Activated T-cell treated with anti-CD3 and anti-CD28 coated beads, Interleukin-2, amount 50 U/mL, for 48 hours (primary cell): ENCODE data around the gene HIGD1B.
A peak's percentile ranks its signal among the peaks of the same experiment; 100 is the strongest.
"Not testable (repeated sequence)": the region's sequence is repeated elsewhere in the genome, so short reads cannot be mapped to it uniquely, and the experiment has no call there.

Experiments
- DNase-seq, 2 experiments: peaks; one replicate each; pipeline ENCODE4 v3.0.0-alpha.2; 2020

Gene HIGD1B

DNA sequence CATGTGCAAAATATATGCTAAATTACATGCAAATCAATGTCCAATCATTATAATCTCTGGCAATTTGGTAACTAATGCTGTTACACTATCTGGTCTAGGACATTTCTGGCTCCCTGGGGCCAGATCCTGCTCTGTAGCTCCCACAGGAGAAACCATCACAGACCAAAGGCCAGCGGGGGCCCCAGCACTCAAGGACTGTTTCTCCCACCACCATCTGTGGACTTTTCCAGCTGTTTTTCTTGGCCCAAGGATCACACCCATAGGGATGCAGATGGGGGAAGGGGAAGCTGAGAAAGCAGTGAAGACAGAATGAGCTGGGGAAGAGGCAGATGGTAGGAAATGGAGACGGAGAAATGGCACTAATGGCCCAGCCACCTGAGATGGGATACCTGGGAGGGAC is at the start of gene HIGD1B:
Gene HIGD1B (plus strand): TSS at position 298 of the 400 bp plus-strand sequence. CDS start 270 bp downstream, outside the sequence.
- no peak for DNase-seq

DNA sequence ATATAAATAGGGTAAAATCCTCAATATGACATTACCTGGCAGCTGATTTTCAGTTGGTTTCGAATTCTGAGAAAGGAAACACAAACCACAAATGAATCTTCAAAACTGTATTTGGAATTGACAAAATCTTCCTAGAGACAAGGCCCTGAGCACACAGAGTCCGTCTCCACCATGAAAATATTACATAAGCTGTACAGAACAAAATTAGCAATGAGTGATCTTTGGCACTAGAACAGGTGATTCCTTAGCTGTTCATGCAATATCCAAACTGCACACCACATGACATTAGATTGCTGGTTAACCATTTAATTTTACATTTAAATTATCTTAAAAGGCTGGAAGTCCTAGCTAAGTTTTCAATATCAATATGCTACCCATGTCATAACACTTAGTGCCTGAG is 49.3 kb upstream of the HIGD1B start:
- DNase-seq, result no peak

DNA sequence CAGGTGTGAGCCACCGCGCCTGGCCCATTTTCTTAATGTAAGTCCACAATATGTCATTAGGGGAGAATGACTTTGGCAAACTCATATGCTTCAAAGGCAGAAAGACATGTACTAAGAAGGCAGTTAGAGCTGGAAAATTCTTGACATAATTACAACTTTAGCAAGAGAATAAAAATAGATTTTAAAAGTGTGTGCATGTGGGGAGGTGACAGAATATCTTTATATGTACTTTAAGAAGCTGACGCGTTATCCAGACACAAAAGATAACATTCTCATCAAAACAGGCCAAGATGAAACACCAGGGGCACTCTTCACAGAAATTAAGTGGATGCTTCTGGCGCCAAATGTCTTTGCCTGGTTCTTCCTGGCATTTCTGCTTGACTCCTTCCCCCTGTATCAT is 45.8 kb upstream of the HIGD1B start:
- DNase-seq, result no peak

DNA sequence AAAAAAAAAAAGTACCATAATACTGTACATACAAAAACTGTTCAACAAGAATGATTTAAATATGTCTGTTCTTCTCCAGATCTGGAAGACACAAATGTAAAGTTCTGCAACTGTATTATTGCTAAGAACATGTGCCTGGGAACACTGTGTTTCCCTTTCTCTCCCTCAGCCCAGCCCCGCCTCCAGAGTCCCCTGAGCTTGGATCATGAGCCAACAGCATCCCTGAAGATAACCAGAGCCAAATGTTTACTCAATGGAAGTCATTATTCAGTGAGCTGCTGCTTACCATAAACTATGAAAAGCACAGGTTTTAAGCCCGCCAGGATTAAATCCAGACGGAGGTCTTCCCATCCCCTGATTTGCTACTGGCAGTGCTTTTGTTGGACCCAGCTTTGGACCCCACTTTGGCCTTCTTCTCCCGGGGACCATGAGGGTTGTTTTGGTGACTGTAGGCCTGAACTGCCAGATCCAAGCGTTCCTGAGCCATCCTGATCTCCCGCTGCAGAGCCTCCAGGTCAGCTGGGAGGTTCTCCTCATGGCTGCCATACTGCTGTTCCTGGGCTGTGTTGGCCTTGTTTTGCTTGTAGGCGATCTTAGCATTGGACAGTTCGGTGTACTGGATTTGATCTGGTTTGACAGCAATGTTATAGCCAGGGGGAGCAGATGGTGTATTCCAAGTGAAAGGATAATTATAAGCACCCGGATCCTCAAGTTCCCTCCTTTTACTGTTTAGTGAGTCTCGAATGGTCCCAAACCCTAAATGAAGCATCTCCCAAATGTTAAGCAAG is 43.2 kb upstream of the HIGD1B start:
- DNase-seq, result no peak

DNA sequence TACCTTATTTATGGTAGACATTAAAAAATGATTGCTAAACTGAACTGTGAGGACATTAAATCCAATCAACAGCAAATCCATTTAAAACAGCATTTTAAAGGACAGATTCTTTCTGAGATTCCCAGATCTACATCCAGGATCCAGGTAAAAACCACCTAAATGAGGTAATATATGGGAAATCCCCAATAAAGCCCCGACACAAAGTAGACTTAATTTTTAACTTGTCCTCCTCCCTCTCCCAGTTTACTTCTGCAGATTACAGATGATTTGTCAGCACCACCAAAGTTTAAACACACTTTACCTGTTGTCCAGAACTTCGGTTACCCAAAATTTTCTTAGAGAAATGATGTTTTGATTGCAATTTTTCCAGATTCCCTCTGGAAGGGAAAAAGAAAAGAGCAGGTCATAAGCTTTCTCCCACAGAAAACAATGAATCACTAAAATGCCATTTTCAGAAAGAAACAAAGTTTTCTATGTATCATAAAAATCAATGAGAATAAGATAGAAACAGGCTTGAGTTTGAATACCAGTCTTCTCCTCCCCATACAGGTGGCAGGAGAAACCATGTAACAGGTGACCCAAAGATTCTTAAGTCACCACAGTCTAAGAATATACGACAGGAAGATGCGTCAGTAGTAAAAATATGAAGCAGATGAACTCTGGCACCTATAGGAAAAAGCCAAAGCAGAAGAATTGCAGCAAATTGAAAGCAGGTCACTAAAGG is 40.4 kb upstream of the HIGD1B start:
- no peak for DNase-seq

DNA sequence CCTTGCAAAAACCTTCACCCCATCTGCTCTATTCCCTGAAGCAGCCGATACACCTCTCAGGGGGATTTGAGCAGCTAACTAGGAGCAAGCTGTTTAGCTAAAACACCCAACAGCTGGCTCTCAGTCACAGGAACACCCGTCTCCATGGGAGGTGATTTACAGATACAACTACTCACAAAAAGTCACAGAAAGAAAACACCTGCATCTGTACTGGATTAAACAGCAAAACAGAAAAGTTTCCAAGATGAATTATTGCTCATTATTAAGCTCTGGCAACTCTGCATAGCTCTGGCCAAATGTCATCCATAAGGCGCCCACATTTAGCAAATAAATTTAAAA is 39.9 kb upstream of the HIGD1B start:
- DNase-seq, result no peak

DNA sequence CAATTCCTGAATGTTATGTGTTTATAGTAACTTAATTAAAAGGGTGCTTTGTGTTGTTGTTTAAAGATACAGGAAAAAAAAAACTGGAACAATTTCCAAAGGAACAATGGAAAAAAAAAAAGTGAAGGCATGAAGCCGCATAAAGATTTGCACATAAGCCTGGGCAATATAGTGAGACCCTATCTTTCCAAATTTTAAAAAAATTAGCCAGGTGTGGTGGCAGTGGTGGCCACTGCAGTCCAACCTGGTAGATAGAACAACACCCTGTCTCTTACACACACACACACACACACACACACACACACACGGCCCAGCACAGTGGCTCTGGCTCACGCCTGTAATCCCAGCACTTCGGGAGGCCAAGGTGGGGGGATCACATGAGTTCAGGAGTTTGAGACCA is 39.5 kb upstream of the HIGD1B start:
- DNase-seq, result no peak

DNA sequence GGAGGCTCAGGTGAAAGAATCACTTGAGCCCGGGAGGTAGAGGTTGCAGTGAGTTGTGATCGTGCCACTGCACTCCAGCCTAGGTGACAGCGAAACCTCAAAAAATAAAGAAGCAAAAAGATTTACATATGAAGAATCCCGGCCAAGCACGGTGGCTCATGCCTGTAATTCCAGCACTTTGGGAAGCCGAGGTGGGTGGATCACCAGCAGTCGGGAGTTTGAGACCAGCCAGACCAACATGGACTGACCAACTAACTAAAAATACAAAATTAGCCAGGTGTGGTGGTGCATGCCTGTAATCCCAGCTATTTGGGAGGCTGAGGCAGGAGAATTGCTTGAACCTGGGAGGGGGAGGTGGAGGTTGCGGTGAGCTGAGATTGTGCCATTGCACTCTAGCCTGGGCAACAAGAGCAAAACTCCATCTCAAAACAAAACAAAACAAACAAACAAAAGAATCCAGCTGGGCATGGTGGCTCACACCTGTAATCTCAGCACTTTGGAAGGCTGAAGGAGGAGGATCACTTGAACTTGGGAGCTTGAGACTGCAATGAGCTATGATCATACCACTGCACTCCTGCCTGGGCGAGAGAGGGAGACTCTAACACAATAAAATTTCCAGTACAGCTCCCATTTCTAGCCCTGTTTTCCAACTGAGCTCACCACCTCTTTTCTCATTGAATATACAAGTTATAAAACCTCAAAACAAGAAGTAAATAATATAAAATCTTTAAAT is 38.9 kb upstream of the HIGD1B start:
- DNase-seq, result not testable (repeated sequence)

DNA sequence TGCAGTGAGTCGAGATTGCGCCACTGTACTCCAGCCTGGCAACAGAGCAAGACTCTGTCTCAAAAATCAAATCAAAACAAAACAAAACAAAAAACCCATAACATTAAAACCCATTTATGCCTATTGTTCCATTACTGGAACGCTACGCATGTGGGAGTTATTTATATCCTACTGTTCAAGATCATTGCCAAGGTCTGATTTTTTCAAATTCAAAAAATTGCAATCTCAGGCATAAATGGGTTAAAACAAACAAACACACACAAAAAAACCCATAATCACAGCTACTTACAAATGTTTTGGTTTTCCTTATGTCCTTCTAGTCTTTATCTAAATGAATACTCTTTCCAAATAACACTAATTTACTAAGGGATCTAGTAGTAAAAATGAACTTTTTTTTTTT is 35.4 kb upstream of the HIGD1B start:
- DNase-seq, result no peak

DNA sequence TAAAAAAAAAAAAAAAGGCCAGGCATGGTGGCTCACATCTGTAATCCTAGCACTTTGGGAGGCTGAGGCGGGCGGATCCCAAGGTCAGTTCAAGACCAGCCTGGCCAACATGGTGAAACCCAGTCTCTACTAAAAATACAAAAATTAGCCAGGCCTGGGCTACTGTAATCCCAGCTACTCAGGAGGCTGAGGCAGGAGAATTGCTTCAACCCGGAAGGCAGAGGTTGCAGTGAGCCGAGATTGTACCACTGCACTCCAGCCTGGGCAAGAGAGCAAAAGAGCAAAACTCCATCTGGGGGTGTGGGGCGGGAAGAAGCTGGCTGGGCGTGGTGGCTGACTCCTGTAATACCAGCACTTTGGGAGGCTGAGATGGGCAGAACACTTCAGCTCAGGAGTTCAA is 29.2 kb upstream of the HIGD1B start:
- DNase-seq, result not testable (repeated sequence)

DNA sequence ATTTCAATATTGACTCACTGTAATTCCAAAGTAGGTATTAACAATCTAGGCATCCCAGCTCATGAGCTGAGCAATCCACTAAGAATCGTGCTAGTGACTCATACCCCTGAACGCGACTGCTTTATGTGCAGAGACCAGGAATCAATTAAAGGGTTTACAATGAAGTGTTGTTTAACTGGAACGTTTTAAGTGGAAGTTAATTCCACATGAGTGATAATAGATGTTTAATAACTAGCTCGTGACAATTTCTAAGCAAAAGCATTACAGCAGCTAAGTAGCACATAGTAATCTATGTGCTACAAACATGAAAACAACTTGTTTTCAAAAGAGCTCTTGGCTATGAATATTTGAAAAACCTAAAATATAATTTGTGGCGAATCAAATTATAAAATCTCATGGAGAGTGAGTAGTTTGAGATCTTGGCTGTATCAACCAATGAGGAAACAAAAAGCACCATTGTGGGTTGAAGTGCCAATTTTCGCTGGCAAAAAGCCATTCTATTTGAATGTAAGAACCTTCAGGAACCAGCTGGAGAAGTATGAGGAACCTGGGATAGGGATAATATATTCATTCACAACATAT is 27.0 kb upstream of the HIGD1B start:
- no peak for DNase-seq

DNA sequence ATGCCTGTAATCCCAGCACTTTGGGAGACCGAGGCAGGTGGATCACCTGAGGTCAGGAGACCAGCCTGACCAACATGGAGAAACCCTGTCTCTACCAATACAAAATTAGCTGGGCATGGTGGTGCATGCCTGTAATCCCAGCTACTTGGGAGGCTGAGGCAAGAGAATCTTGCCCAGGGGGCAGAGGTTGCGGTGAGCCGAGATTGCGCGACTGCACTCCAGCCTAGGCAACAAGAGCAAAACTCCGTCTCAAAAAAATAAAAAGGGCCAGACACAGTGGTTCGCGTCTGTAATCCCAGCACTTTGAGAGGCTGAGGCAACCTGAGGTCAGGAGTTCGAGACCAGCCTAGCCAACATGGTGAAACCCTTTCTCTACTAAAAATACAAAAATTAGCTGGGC is 22.4 kb upstream of the HIGD1B start:
- not testable (repeated sequence) for DNase-seq

DNA sequence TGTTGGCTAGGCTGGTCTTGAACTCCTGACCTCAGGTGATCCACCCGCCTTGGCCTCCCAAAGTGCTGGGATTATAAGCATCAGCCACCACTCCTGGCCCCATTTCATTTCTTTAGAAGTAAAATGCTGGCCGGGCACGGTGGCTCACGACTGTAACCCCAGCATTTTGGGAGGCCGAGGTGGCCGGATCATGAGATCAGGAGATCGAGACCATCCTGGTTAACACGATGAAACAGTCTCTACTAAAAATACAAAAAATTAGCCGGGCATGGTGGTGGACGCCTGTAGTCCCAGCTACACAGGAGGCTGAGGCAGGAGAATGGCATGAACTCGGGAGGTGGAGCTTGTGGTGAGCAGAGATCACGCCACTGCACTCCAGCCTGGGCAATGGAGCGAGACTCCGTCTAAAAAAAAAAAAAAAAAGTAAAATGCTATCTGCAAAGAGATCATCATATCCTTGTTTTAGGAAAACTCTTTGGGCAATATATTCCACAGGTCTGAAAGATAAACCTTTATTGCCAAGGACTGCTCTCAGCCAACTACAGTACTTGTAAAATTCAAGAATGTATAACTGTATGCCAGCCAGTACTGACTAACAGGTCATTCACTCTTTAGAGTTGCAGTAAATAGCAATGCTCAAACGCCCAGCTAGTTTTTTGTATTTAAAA is 21.4 kb upstream of the HIGD1B start:
- no peak for DNase-seq

DNA sequence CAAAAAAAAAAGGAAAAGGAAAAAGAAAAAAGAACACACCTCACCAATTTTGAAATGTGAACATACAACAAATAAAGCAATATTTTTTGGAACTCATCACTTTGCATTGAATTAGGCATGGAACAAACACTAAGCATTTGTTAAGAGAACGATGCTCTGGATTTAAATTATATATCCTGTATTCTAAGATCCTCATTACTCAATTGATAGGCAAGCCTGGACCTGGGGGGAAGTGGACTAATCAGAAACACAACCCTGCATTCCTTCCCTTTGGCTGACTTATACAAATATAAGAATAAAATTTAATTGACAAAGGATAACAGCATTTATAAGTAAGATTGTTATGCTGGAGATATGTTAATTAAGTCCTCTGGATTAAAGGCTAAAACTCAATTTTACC is 19.8 kb upstream of the HIGD1B start:
- no peak for DNase-seq

DNA sequence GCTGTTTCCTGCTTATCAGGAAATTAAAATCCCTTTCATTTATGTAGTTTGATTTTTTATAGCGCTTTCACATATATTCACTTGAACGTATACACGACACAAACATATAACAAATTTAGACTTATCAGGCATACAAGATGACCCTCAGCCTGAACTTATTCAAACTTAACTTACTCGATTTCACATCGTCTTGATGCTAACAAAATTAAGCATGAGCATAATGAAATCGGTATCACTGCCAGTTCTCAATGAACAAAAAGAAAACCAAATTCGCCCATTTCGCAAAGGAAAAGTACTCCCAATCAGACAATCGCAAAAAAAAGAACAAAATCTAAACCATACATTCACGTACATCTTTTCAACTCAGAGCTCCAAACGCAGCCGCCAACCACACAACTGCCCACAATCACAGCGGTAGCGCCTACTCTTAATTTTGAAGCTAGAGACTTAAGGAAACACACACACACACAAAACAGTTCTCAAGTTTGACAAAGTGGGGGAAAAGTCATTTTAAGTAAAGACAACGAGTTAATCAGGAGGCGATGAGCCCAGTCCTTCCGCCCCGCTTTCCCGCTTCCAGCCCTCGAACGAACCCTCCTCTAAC is 18.7 kb upstream of the HIGD1B start:
- DNase-seq, result peak in 1 of 2 experiments; percentile 41

DNA sequence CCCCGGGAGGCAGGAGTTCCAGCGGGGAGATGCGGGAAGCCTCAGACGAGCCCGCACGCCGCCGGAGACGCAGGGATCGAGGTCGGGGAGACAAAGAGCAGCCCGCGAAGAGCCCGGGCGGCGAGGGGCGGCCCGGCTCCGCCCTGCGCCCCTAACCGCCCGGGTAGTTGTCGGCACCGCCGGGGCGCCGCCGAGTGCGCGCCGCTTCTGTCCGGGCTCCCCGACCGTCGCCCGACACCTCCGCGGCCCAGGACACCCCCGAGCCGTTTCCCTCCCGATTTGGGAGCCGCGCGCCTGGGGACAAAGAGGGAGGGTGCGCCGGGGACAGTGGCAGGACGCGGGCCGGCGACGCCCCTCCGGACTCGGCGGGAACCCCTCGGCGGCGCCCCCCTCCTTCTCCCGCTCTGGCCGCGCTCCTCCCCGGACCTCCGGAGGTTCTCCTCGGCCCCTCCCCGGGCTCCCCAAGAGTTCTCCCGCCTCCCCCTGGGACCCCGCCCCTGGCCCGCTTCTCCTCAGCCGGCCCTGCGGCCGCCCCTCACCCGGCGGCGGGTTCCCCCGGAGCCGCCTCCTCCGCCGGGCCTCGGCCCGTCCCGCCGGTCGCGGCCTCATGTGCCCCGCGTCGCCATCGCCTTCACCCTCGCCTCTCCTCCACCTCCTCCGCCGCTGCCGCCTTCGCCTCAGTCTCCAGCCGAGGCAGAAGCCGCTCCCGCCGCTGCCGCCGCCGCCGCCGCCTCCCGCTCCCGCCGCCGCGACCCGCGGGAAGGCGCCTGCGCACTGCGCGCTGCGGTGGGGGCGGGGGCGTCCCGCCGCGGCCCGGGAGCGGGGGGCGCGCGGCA is 17.9 kb upstream of the HIGD1B start, which contains the start of gene GJC1:
Gene GJC1 (minus strand): TSS at position 765 of the 836 bp plus-strand sequence. CDS start 24,470 bp downstream, outside the sequence.
- DNase-seq, result peak; percentile 44 to 58

DNA sequence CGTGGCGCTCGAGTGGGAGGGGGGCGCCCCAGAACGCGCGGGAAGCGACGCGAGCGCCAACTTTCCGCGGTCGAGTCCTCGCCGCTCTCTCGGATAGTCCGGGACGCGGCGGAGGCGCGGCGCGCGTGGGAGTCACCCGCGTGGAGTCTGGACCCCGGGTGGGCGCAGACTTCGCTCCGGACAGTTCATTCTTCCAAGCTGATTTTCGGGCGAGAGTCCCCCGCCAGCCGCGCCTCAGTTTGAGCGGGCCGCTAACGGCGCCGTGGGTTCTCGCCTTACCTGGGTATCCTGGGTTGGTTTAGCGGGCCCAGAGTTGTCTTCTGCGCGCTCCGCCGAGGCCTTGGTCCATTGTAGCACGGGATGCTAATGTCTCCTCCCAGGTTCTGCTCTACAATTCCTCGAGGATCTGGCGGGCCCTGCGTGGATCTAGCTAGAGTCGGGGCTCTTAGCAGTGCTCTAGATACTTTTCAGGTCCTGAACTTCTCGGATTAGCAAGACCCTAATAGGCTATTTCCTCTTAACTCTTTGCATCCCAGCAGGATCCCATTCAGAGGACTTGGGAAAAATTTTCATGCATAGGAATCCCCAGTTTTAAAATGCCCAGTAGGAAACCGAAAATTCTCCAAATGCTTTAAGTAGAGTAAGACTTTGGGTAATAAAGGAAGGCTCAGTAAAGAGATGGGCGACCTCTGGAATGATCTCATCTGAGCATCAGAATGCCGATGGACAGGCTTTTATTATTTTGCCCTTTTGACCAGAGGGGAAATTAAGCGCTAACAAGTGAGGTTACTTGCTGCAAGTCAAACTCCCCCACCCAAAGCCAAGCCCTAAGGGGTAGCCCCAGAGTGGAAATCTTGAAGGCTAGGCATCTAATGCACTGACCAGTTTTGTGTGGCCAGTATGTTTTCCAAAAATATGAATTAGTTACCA is 17.1 kb upstream of the HIGD1B start:
- DNase-seq, result peak; percentile 44 to 46

DNA sequence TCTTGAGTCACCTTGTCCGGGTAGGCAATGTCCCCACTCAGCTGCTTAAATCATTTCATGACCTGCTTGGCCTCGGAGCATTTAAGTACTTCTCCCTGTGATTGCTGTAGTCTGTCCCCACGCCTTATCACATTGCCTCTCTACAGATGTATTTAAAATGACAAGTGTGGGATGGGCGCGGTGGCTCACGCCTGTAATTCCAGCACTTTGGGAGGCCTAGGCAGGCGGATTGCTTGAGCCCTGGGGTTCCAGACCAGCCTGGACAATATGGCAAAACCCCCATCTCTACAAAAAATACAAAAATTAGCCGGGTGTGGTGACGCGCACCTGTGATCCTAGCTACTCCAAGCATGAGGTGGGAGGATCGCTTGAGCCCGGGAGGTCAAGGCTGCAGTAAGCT is 16.3 kb upstream of the HIGD1B start:
- no peak for DNase-seq

DNA sequence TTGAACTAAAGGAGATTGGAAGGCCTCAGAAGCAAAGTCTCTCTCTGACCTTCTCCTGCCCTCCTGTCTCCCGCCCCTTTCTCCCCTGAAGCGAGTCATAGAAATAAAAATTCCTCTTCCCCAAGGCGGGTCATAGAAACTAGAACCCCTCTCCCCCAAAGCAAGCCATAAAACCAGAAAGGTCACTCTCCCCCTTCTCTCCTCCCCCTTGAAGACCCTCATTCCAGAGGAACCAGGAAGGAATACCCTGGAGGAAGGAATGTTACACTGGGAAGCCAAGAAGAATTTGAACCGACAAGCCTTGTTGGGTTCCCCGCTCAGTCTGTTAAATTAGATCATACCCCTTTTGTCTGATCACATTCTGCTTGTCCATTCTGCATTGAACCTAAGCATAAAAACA is 14.9 kb upstream of the HIGD1B start:
- no peak for DNase-seq

DNA sequence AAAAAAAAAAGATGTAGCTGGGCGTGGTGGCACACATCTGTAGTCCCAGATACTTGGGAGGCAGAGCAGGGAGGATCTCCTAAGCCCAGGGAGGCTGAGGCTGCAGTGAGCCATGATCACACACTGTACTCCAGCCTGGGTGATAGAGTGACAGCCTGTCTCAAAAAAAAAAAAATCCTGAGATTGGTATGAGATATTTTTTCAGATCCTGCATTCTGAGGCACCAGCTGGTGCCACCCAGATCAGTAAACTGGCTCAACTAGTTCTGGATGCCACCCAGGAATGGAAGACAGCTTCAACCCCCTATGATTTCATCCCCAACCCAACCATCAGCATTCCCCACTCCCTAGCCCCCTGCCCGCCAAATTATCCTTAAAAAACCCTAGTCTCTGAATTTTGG is 10.5 kb upstream of the HIGD1B start:
- DNase-seq, result no peak
